RWPE1 (cell line): Measurements from ENCODE around the gene FRK.
"Not testable (repeated sequence)": the region's sequence is repeated elsewhere in the genome, so short reads cannot be mapped to it uniquely, and the experiment has no call there.

Experiments
- CTCF ChIA-PET: fragments of 350-600 bp; sonication (Branson Sonifier 250); formaldehyde crosslinking; extraction: SDS; loops from one replicate; lab custom pipeline; 2021; lab: Yijun Ruan, JAX
- POLR2A ChIA-PET: fragments of 400-600 bp; formaldehyde crosslinking; extraction: SDS; loops from one replicate; lab custom pipeline; 2020; ENCODE audit warnings: antibody characterized with exemption; ENCODE audit not compliant: low non-redundant PET; lab: Yijun Ruan, JAX
- DNase-seq: peaks from one replicate; pipeline ENCODE4 v3.0.0; 2012; ENCODE audit warnings: low spot score
- H3K27ac ChIP-seq: fragments of 450-650 bp; 2 replicates; pipeline ENCODE4 v1.5.1; 2017
- TF ChIP-seq, protein P1 (sequence below): fragments of 450-650 bp; conservative IDR thresholded peaks from 2 replicates; pipeline ENCODE4 v1.5.1; 2017; ENCODE audit warnings: low read depth, mild to moderate bottlenecking

Gene FRK

DNA sequence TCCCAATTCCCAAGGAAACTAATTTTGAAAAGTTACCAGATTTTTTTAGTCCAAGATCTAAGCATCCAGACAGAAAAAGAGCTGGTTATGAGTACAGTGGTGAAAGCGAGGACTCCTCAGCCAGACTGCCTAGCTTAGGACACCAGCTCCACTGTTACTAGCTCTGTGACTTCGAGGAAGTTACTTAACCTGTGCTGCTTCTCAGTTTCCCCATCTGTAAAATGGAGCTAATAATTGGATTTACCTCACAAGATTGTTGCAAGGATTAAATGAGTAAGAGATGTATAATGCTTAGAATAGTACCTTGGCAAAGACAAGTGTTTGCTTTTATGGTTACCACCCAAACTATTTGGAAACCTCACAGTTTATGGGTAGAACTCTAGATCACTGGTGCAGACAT is 41.1 kb upstream of the FRK start:
- POLR2A ChIA-PET = no interaction called here
- no peak overlapping the region for H3K27ac ChIP-seq
- TF ChIP-seq, protein P1, sequence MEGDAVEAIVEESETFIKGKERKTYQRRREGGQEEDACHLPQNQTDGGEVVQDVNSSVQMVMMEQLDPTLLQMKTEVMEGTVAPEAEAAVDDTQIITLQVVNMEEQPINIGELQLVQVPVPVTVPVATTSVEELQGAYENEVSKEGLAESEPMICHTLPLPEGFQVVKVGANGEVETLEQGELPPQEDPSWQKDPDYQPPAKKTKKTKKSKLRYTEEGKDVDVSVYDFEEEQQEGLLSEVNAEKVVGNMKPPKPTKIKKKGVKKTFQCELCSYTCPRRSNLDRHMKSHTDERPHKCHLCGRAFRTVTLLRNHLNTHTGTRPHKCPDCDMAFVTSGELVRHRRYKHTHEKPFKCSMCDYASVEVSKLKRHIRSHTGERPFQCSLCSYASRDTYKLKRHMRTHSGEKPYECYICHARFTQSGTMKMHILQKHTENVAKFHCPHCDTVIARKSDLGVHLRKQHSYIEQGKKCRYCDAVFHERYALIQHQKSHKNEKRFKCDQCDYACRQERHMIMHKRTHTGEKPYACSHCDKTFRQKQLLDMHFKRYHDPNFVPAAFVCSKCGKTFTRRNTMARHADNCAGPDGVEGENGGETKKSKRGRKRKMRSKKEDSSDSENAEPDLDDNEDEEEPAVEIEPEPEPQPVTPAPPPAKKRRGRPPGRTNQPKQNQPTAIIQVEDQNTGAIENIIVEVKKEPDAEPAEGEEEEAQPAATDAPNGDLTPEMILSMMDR = no peak
- CTCF ChIA-PET = interaction anchor here (1.1 to 1.3 kb wide), 2 partner anchors 41 to 93 kb away, joined by 3 to 8 read pairs; partner anchors contain the start of gene FRK
- DNase-seq = no peak

DNA sequence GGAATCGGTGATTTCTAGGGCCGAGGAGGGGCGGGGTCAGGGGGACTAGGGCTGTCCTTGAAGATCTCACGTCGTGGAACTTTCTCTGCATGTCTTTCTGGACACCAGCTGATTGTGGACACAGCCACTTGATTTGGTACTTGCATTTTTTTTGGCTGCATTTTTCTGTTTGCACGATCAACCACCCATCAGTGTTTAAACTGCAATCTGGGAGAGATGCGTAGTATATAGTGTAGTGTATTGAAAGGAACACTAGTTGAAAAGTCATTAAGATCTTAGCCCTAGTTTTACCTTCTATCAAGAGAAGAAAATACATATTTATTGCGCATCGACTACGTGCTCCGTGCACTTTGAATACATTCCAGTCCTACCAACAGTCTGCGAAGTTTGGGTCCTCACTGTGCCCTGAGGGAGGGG is 40.6 kb upstream of the FRK start:
- ChIA-PET CTCF (interaction anchor here (0.6 to 1.4 kb wide), 7 partner anchors 11 to 497 kb away, joined by 3 to 8 read pairs (median 4); partner anchors contain the start of gene FRK), POLR2A (interaction anchor here (1.1 to 1.3 kb wide), 2 partner anchors 10 to 41 kb away, joined by 4 to 6 read pairs; partner anchors contain the start of gene FRK)
- TF ChIP-seq, protein P1 = no peak
- H3K27ac ChIP-seq = peak overlapping the region; percentile 95
- DNase-seq = no peak

DNA sequence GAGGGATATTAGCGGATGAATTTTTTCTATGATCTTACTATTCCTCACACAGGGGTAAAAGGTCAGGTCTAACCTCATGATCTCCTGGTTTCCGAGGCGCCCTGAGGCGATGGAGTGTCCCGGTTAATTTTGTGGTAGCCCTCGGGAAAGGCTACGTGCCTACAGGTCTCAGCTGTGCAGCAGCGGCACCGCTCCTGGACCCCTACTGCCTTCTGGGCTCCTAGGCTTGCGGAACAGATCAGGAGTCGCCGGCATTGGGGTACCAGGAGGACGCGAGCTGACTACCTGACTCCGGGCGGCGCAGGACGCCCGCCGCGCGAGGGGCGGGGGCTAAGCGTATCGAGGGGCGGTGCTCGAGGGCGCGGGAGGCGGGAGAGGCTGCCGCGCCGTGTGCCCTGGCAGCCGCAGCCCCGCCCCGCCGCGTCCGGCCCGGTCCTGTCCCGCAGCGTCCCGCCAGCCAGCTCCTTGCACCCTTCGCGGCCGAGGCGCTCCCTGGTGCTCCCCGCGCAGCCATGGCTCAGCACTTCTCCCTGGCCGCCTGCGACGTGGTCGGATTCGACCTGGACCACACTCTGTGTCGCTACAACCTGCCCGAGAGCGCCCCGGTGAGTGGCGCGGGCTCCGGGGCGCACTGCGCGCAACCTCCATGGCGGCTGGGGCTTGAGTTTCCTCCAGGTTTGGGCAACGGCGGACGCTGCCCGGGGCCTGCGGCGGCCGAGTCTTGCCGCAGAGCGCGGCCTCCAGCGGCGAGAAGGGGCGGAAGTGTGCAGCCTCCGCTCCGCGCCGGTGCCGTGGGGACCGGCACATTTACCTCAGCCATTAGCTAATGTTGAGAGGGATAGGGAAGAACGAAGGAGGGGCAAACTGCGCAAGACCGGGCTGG is 40.0 kb upstream of the FRK start, which contains the start of gene NT5DC1:
TSS of gene NT5DC1 (plus strand) at position 435 of the 883 bp plus-strand sequence. CDS start at position 513, 78 bp downstream.
- ChIA-PET POLR2A (interaction anchor here (0.5 to 1.3 kb wide), 3 partner anchors 11 to 40 kb away, joined by 4 to 8 read pairs (median 6); partner anchors contain the start of gene FRK), CTCF (interaction anchor here (0.6 to 1.4 kb wide), 9 partner anchors 11 to 1574 kb away, joined by 3 to 8 read pairs (median 4); no protein-coding TSS in a partner anchor)
- DNase-seq = peak; percentile 88
- TF ChIP-seq, protein P1 = peak; percentile 41
- peak within 1 kb of the TSS; percentile 95 for H3K27ac ChIP-seq

DNA sequence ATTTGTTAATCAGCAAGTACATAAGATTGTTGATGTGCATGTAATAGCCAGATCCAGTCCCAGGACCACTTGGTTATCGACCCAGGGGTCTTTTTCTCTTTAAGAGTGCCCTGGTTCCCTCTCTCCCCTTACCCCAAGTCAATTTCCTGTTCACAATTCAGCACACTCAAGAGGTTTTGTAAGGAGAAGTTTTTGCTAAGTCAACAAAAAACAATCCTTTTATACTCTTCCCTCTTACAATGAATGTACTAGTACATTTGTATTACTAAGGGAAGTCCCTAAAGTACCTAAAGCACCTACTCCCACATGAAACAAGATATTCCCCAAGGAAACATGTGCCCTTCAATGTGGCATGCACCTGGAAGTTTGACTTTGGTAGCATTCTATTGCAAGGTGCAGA is 38.3 kb upstream of the FRK start:
- no peak overlapping the region for H3K27ac ChIP-seq
- ChIA-PET POLR2A (no interaction called here), CTCF (interaction anchor here (1.0 kb wide), 1 partner anchor 88 kb away, joined by 3 read pairs; no protein-coding TSS in a partner anchor)
- TF ChIP-seq, protein P1 = no peak
- no peak for DNase-seq

DNA sequence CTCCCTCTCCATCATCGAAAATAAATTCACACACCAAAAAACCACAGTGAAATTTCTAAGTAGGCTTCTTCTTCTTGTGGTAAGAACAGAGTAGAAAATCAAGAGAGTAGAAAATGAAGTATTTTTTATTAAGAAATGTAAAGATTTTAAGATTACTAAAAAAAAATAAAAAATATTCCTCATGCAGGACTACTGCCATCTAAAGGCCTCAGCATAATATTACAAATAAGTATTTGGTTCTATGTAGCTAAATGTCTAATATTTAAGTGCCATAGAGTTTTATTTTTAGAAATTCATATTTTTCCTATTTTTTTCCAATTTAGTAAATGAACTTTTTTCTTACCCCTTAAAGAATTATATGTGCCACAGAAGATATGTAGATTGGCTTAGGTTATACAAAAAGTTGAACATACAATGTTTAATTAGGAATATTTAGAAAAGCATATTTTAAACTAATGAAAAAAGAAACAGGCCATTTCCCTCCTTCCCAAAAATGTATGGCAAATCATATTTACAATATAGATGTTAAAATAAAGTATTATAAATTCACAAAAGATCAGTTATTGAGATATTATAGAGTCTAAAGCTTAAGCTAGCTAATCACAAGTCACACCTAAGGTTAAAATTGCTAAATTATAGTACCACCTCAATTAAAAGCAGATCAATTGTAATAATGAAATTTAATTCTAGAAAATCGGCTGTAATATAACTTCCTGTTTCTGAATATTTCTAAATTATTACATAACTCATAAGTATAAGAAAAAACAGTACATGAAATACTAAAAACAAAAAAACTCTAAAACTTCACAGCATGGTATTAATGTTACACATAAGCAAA is 36.5 kb upstream of the FRK start:
- ChIA-PET POLR2A (no interaction called here), CTCF (interaction anchor here (0.6 to 1.4 kb wide), 10 partner anchors 10 to 120 kb away, joined by 3 to 7 read pairs (median 3); no protein-coding TSS in a partner anchor)
- no peak overlapping the region for H3K27ac ChIP-seq
- no peak for DNase-seq
- TF ChIP-seq, protein P1 = peak; percentile 54

DNA sequence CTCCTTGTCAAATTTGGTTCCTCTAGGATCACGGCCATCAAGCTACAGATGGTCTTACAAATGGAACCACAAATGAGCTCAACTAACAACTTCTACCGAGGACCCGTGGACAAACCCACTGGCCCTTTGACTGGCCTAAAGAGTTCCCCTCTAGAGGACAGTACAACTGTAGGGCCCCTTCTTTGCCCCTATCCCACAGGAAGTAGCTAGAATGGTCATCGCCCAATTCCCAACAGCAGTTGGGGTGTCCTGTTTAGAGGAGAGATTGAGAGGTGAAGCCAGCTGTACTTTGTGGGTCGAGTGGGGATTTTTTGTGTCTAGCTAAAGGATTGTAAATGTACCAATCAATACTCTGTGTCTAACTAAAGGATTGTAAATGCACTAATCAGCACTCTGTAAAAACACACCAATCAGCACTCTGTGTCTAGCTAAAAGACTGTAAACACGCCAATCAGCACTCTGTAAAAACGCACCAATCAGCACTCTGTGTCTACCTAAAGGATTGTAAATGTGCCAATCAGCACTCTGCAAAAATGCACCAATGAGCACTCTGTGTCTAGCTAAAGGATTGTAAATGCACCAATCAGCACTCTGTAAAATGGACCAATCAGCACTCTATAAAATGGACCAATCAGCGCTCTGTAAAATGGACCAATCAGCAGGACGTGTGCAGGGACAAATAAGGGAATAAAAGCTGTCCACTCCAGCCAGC is 35.5 kb upstream of the FRK start:
- POLR2A ChIA-PET, H3K27ac ChIP-seq: not testable (repeated sequence)
- CTCF ChIA-PET = interaction anchor here (0.6 to 1.4 kb wide), 4 partner anchors 10 to 341 kb away, joined by 3 to 4 read pairs (median 4); no protein-coding TSS in a partner anchor

More for the DNA sequence above, 35.5 kb upstream of the FRK start:
- not testable (repeated sequence) for DNase-seq
